ENCODE data around the gene PDZD4. TPM values are rescaled to one million over a fixed set of nuclear protein-coding genes. Genes with fewer than 3 reads are reported as not detected.

PDZD4 gene
- total and polyA plus RNA-seq, 2 of the 4 experiments (the other 2 are of a cell fraction), result under 0.01 to 0.38 TPM

GRCh38 chrX:153828723-153829548, 1.4 kb downstream of the PDZD4 start (continued):
- TF ChIP-seq CHD1 (IDR thresholded peaks at IDR 0.05; ENCODE audit: low read depth, low read length), result no peak

GRCh38 chrX:153828308-153828707, 2.0 kb downstream of the PDZD4 start:
- Histone ChIP-seq H2AK9ac (replicated peaks; ENCODE audit: low read depth, low read length, poor library complexity) (no peak overlapping the region), H2AK5ac (ENCODE audit: low read depth, low read length) (no peak overlapping the region), H3K4ac (ENCODE audit: low read depth, low read length) (no peak overlapping the region), H3K4me1 (ENCODE audit: control insufficient read depth, insufficient read depth, low read length) (no peaks in the 10 kb centered on the region), H3K9me3 (ENCODE audit: control insufficient read depth, insufficient read depth, low read length) (peaks cover 13% of the 10 kb centered on the region; the same call in 1 of the 2 replicates), H4K8ac (ENCODE audit: low read depth in 2 of 2, low read length in 2 of 2) (no peak overlapping the region), H3K18ac (ENCODE audit: low read depth, low read length) (no peak overlapping the region), H3K36me3 (ENCODE audit: control insufficient read depth, insufficient read depth, low read length) (no peaks in the 10 kb centered on the region), H3K27ac (ENCODE audit: insufficient read depth, low read length) (no peak overlapping the region), H4K5ac (ENCODE audit: low read depth, low read length) (no peak overlapping the region), H2BK20ac (ENCODE audit: low read depth, low read length) (no peak overlapping the region), H3K79me1 (ENCODE audit: low read depth in 1 of 2, low read length in 2 of 2) (no peaks in the 10 kb centered on the region), H4K20me1 (ENCODE audit: insufficient read depth, low read length) (no peaks in the 10 kb centered on the region; the same call in 1 of the 2 replicates), H3K9me1 (ENCODE audit: insufficient read depth, low read length) (no peaks in the 10 kb centered on the region), H3K4me2 (ENCODE audit: low read depth, low read length) (no peak overlapping the region), H2AFZ (replicated peaks; ENCODE audit: low read length, poor library complexity) (no peak overlapping the region), H3K4me3 (ENCODE audit: insufficient read depth, low read depth, low read length) (no peak overlapping the region), H3K23ac (ENCODE audit: low read depth, low read length) (no peak overlapping the region), H4K91ac (ENCODE audit: insufficient read depth, low read depth, low read length) (no peak overlapping the region), H2BK15ac (ENCODE audit: low read depth, low read length) (no peak overlapping the region), H3K27me3 (ENCODE audit: control insufficient read depth, insufficient read depth, low read length) (peaks cover 57% of the 10 kb centered on the region), H2BK120ac (ENCODE audit: low read depth, low read length) (no peak overlapping the region), H3K9ac (ENCODE audit: low read depth, low read length) (no peak overlapping the region), H2BK5ac (ENCODE audit: low read depth, low read length, poor library complexity, severe bottlenecking) (no peak overlapping the region), H3K56ac (ENCODE audit: extremely low read depth, insufficient read depth, low read length) (no peak overlapping the region), H3K14ac (replicated peaks; ENCODE audit: low read depth, low read length) (no peak overlapping the region)
- WGBS, 2 experiments (ENCODE audit: extremely low coverage in 2 of 2, insufficient read length in 1 of 2), result no CpG with 5 or more reads among the region's 17 CpGs
- intact Hi-C loops (cut with micrococcal nuclease), result loop anchor here (2.0 kb wide), 1 partner anchor 72 kb away; no protein-coding TSS in a partner anchor
- no peak for ATAC-seq (ENCODE audit: low read depth)
- POLR2A ChIA-PET (ENCODE audit: unreplicated experiment), result no interaction called here
- CTCF ChIA-PET, result no interaction called here
- in situ Hi-C loops (cut with MboI; ENCODE audit: low sequenced_read_pairs), result no loop called here
- dilution Hi-C loops (cut with HindIII; ENCODE audit: low sequenced_read_pairs, unreplicated experiment), result no loop called here
- BruUV-seq (replicated peaks), result no TSS peak
- DNase-seq, result no peak
- TF ChIP-seq CEBPB (IDR thresholded peaks at IDR 0.05; ENCODE audit: low read depth, low read length) (no peak), RFX5 (IDR thresholded peaks at IDR 0.05; ENCODE audit: low read depth, low read length) (no peak), POLR2A (IDR thresholded peaks at IDR 0.05; ENCODE audit: low read depth, low read length) (no peak), CTCF (conservative IDR thresholded peaks at IDR 0.05; ENCODE audit: low read depth, low read length) (no peak), MAFK (IDR thresholded peaks at IDR 0.05; ENCODE audit: low read depth, low read length) (no peak), RCOR1 (IDR thresholded peaks at IDR 0.05; ENCODE audit: insufficient replicate concordance, low read length) (no peak), FOS (IDR thresholded peaks at IDR 0.05; ENCODE audit: low read depth, low read length) (no peak), RAD21 (IDR thresholded peaks at IDR 0.05; ENCODE audit: low read length) (no peak), MAZ (IDR thresholded peaks at IDR 0.05; ENCODE audit: borderline replicate concordance, low read depth, low read length) (no peak), BHLHE40 (IDR thresholded peaks at IDR 0.05; ENCODE audit: low read depth, low read length) (no peak), ELK1 (IDR thresholded peaks at IDR 0.05; ENCODE audit: borderline replicate concordance, low read depth, low read length) (no peak), CHD1 (IDR thresholded peaks at IDR 0.05; ENCODE audit: low read depth, low read length) (no peak), SMC3 (IDR thresholded peaks at IDR 0.05; ENCODE audit: low read depth, low read length) (no peak)

Data from IMR-90 (cell line).